HEK293 (cell line): ENCODE measurements around the gene CCDC38.

Source experiments
- CTCF ChIA-PET: fragments of 350-600 bp; formaldehyde crosslinking; extraction: SDS; loops from one replicate; lab custom pipeline; 2021; ENCODE audit warnings: antibody characterized with exemption; lab: Yijun Ruan, JAX
- POLR2A ChIA-PET: fragments of 300-600 bp; formaldehyde crosslinking; extraction: SDS; loops from one replicate; lab custom pipeline; 2020; ENCODE audit warnings: antibody characterized with exemption, inconsistent platforms; lab: Yijun Ruan, JAX
- H3K27ac ChIP-seq: fragments of 200-500 bp; sonication (Bioruptor generic); 2 replicates; pipeline ENCODE4 v1.5.1; 2014; ENCODE audit warnings: low read depth, low read length, control low read depth, inconsistent platforms; ENCODE audit errors: extremely low read depth
- H3K36me3 ChIP-seq, 2 experiments: fragments of 200-500 bp in 1 of 2; sonication (Bioruptor generic) in 1 of 2; 1 replicate in 1 of 2; 2 replicates in 1 of 2; pipeline ENCODE4 v1.5.1; 2014 to 2017; ENCODE audit warnings: inconsistent platforms in 2 of 2, low read length in 2 of 2; ENCODE audit not compliant: control insufficient read depth in 2 of 2, insufficient read depth in 1 of 2
- H3K4me1 ChIP-seq: fragments of 200-500 bp; sonication (Bioruptor generic); 2 replicates; pipeline ENCODE4 v1.5.1; 2014; ENCODE audit warnings: mild to moderate bottlenecking, low read length, inconsistent platforms; ENCODE audit not compliant: control insufficient read depth, insufficient read depth
- H3K4me3 ChIP-seq: 2 replicates; pipeline ENCODE4 v1.5.1; 2011; ENCODE audit warnings: low read depth, mild to moderate bottlenecking, control low read depth, low read length, moderate library complexity
- H3K9me3 ChIP-seq: fragments of 200-500 bp; sonication (Bioruptor generic); 2 replicates; pipeline ENCODE4 v1.5.1; 2014; ENCODE audit warnings: low read depth, low read length, inconsistent platforms; ENCODE audit not compliant: control insufficient read depth, insufficient read depth
- HOXD13 ChIP-seq: sonication (generic); formaldehyde crosslinking; IDR thresholded peaks from 2 replicates; pipeline ENCODE4 v1.8.0; 2022; ENCODE audit warnings: missing genetic modification reagents, borderline replicate concordance
- OSR2 ChIP-seq: fragments of 450-650 bp; formaldehyde crosslinking; IDR thresholded peaks from 2 replicates; pipeline ENCODE4 v1.5.1; 2016; ENCODE audit warnings: missing biosample characterization, missing genetic modification characterization
- YY2 ChIP-seq: fragments of 450-650 bp; formaldehyde crosslinking; IDR thresholded peaks from 2 replicates; pipeline ENCODE4 v1.5.1; 2016; ENCODE audit warnings: missing biosample characterization, missing genetic modification characterization
- ZBTB17 ChIP-seq: fragments of 450-650 bp; formaldehyde crosslinking; IDR thresholded peaks from 2 replicates; pipeline ENCODE4 v1.5.1; 2016; ENCODE audit warnings: missing biosample characterization, missing genetic modification characterization
- ZNF133 ChIP-seq: fragments of 450-650 bp; formaldehyde crosslinking; IDR thresholded peaks from 2 replicates; pipeline ENCODE4 v1.5.1; 2016; ENCODE audit warnings: missing biosample characterization, missing genetic modification characterization
- ZNF157 ChIP-seq: fragments of 450-650 bp; formaldehyde crosslinking; IDR thresholded peaks from 2 replicates; pipeline ENCODE4 v1.5.1; 2016; ENCODE audit warnings: missing biosample characterization, missing genetic modification characterization
- ZNF19 ChIP-seq: fragments of 450-650 bp; formaldehyde crosslinking; IDR thresholded peaks from 2 replicates; pipeline ENCODE4; 2016; ENCODE audit warnings: missing biosample characterization, missing genetic modification characterization, low read depth
- ZNF2 ChIP-seq: fragments of 450-650 bp; formaldehyde crosslinking; IDR thresholded peaks from 2 replicates; pipeline ENCODE4 v1.5.1; 2016; ENCODE audit warnings: missing biosample characterization, missing genetic modification characterization
- ZNF23 ChIP-seq: fragments of 450-650 bp; formaldehyde crosslinking; IDR thresholded peaks from 2 replicates; pipeline ENCODE4 v1.5.1; 2016; ENCODE audit warnings: missing biosample characterization, missing genetic modification characterization, borderline replicate concordance
- ZNF248 ChIP-seq: fragments of 450-650 bp; formaldehyde crosslinking; IDR thresholded peaks from 2 replicates; pipeline ENCODE4 v1.5.1; 2017; ENCODE audit warnings: missing biosample characterization, missing genetic modification characterization
- ZNF404 ChIP-seq: fragments of 450-650 bp; formaldehyde crosslinking; IDR thresholded peaks from 2 replicates; pipeline ENCODE4 v1.5.1; 2017; ENCODE audit warnings: missing biosample characterization, missing genetic modification characterization
- ZNF596 ChIP-seq: fragments of 450-650 bp; IDR thresholded peaks from 2 replicates; pipeline ENCODE4 v1.5.0; 2018; ENCODE audit warnings: missing biosample characterization, mild to moderate bottlenecking, missing genetic modification characterization, moderate library complexity
- ZNF600 ChIP-seq: fragments of 450-650 bp; formaldehyde crosslinking; IDR thresholded peaks from 2 replicates; pipeline ENCODE4 v1.5.1; 2016; ENCODE audit warnings: missing biosample characterization, missing genetic modification characterization
- ZNF629 ChIP-seq: fragments of 450-650 bp; formaldehyde crosslinking; IDR thresholded peaks from 2 replicates; pipeline ENCODE4 v1.5.1; 2017; ENCODE audit warnings: missing biosample characterization, missing genetic modification characterization
- ZNF658 ChIP-seq: fragments of 450-650 bp; formaldehyde crosslinking; IDR thresholded peaks from 2 replicates; pipeline ENCODE4; 2016; ENCODE audit warnings: missing biosample characterization, missing genetic modification characterization
- ZNF707 ChIP-seq: fragments of 450-650 bp; formaldehyde crosslinking; IDR thresholded peaks from 2 replicates; pipeline ENCODE4 v1.5.1; 2016; ENCODE audit warnings: missing biosample characterization, missing genetic modification characterization
- ZNF830 ChIP-seq: fragments of 450-650 bp; IDR thresholded peaks from 2 replicates; pipeline ENCODE4 v1.5.0; 2018; ENCODE audit warnings: missing biosample characterization, missing genetic modification characterization, low read depth, mild to moderate bottlenecking, moderate library complexity
- ZXDB ChIP-seq: fragments of 450-650 bp; formaldehyde crosslinking; IDR thresholded peaks from 2 replicates; pipeline ENCODE4 v1.5.1; 2016; ENCODE audit warnings: missing biosample characterization, missing genetic modification characterization
- TF ChIP-seq, protein P1 (sequence below): fragments of 450-650 bp; formaldehyde crosslinking; IDR thresholded peaks from 2 replicates; pipeline ENCODE4 v1.5.1; 2016; ENCODE audit warnings: missing biosample characterization, missing genetic modification characterization
- TF ChIP-seq, protein P2 (sequence below): fragments of 450-650 bp; formaldehyde crosslinking; IDR thresholded peaks from 2 replicates; pipeline ENCODE4 v1.5.1; 2017; ENCODE audit warnings: missing biosample characterization, missing genetic modification characterization
- TF ChIP-seq, protein P3 (sequence below): fragments of 450-650 bp; formaldehyde crosslinking; IDR thresholded peaks from 2 replicates; pipeline ENCODE4 v1.5.1; 2017; ENCODE audit warnings: missing biosample characterization, missing genetic modification characterization
- TF ChIP-seq, protein P4 (sequence below): fragments of 450-650 bp; formaldehyde crosslinking; IDR thresholded peaks from 2 replicates; pipeline ENCODE4 v1.5.1; 2016; ENCODE audit warnings: missing biosample characterization, missing genetic modification characterization
- TF ChIP-seq, protein P5 (sequence below): fragments of 450-650 bp; formaldehyde crosslinking; IDR thresholded peaks from 2 replicates; pipeline ENCODE4 v1.5.1; 2016; ENCODE audit warnings: missing biosample characterization, missing genetic modification characterization, low read depth

The CCDC38 gene

DNA sequence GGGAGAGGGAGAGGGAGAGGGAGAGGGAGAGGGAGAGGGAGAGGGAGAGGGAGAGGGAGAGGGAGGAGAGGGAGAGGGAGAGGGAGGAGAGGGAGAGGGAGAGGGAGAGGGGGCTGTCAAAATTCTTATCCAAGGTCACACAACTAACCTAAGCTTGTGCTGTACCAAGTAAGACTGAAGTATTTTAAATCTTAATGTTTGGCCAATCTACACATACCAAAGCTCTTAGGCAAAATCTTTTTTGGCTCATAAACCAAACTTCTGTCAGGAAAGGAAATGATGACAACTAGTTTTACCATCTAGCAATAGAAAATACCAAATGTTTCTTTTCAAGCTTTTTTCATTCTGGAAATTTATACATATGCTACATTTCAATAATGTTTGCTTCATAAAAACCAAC is 33.8 kb downstream of the CCDC38 start:
- POLR2A ChIA-PET: no interaction called here
- TF ChIP-seq OSR2 (tag by site-specific recombination) (no peak), ZNF133 (no peak), ZNF830 (no peak), ZXDB (no peak), ZNF600 (tag by site-specific recombination) (no peak), YY2 (tag by site-specific recombination) (no peak), ZNF658 (tag by site-specific recombination) (no peak), ZNF157 (tag by site-specific recombination) (no peak), ZBTB17 (tag by site-specific recombination) (no peak), ZNF19 (tag by site-specific recombination) (no peak), HOXD13 (CRISPR knock-in tag) (no peak)
- TF ChIP-seq, protein P1, sequence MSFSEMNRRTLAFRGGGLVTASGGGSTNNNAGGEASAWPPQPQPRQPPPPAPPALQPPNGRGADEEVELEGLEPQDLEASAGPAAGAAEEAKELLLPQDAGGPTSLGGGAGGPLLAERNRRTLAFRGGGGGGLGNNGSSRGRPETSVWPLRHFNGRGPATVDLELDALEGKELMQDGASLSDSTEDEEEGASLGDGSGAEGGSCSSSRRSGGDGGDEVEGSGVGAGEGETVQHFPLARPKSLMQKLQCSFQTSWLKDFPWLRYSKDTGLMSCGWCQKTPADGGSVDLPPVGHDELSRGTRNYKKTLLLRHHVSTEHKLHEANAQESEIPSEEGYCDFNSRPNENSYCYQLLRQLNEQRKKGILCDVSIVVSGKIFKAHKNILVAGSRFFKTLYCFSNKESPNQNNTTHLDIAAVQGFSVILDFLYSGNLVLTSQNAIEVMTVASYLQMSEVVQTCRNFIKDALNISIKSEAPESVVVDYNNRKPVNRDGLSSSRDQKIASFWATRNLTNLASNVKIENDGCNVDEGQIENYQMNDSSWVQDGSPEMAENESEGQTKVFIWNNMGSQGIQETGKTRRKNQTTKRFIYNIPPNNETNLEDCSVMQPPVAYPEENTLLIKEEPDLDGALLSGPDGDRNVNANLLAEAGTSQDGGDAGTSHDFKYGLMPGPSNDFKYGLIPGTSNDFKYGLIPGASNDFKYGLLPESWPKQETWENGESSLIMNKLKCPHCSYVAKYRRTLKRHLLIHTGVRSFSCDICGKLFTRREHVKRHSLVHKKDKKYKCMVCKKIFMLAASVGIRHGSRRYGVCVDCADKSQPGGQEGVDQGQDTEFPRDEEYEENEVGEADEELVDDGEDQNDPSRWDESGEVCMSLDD (tag by site-specific recombination): no peak
- TF ChIP-seq, protein P2, sequence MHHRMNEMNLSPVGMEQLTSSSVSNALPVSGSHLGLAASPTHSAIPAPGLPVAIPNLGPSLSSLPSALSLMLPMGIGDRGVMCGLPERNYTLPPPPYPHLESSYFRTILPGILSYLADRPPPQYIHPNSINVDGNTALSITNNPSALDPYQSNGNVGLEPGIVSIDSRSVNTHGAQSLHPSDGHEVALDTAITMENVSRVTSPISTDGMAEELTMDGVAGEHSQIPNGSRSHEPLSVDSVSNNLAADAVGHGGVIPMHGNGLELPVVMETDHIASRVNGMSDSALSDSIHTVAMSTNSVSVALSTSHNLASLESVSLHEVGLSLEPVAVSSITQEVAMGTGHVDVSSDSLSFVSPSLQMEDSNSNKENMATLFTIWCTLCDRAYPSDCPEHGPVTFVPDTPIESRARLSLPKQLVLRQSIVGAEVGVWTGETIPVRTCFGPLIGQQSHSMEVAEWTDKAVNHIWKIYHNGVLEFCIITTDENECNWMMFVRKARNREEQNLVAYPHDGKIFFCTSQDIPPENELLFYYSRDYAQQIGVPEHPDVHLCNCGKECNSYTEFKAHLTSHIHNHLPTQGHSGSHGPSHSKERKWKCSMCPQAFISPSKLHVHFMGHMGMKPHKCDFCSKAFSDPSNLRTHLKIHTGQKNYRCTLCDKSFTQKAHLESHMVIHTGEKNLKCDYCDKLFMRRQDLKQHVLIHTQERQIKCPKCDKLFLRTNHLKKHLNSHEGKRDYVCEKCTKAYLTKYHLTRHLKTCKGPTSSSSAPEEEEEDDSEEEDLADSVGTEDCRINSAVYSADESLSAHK (tag by site-specific recombination): no peak
- TF ChIP-seq, protein P3, sequence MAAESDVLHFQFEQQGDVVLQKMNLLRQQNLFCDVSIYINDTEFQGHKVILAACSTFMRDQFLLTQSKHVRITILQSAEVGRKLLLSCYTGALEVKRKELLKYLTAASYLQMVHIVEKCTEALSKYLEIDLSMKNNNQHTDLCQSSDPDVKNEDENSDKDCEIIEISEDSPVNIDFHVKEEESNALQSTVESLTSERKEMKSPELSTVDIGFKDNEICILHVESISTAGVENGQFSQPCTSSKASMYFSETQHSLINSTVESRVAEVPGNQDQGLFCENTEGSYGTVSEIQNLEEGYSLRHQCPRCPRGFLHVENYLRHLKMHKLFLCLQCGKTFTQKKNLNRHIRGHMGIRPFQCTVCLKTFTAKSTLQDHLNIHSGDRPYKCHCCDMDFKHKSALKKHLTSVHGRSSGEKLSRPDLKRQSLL (tag by site-specific recombination): no peak

DNA sequence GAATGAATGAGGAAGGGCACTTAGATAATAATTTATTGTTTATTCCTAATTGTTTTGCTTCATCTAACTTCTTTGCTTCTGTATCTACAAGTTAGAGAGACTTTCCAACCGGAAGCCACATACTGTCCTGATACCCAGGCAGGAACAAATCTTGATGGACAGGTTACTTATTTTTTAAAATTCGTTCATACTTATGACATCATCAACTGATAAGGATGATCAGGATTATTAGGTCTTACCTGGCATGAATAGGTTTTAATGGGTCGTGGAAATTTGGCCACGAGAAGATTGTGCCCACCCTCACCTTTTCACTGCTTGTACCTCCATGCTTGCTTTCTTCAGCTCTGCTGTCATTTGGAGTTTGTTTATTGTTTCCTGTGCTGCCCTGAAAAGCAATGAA is 44.3 kb downstream of the CCDC38 start:
- no peaks in the 10 kb centered on the region for H3K9me3 ChIP-seq
- CTCF ChIA-PET: interaction anchor here (1.4 kb wide), 1 partner anchor 20 kb away, joined by 5 read pairs; no protein-coding TSS in a partner anchor
- TF ChIP-seq ZNF707 (tag by site-specific recombination) (no peak), ZNF596 (tag by site-specific recombination) (no peak), ZNF629 (tag by site-specific recombination) (no peak), ZNF248 (tag by site-specific recombination) (no peak), ZNF404 (tag by site-specific recombination) (no peak), ZNF2 (tag by site-specific recombination) (no peak), ZNF23 (tag by site-specific recombination) (no peak)
- TF ChIP-seq, protein P4, sequence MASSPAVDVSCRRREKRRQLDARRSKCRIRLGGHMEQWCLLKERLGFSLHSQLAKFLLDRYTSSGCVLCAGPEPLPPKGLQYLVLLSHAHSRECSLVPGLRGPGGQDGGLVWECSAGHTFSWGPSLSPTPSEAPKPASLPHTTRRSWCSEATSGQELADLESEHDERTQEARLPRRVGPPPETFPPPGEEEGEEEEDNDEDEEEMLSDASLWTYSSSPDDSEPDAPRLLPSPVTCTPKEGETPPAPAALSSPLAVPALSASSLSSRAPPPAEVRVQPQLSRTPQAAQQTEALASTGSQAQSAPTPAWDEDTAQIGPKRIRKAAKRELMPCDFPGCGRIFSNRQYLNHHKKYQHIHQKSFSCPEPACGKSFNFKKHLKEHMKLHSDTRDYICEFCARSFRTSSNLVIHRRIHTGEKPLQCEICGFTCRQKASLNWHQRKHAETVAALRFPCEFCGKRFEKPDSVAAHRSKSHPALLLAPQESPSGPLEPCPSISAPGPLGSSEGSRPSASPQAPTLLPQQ: no peak
- TF ChIP-seq, protein P5, sequence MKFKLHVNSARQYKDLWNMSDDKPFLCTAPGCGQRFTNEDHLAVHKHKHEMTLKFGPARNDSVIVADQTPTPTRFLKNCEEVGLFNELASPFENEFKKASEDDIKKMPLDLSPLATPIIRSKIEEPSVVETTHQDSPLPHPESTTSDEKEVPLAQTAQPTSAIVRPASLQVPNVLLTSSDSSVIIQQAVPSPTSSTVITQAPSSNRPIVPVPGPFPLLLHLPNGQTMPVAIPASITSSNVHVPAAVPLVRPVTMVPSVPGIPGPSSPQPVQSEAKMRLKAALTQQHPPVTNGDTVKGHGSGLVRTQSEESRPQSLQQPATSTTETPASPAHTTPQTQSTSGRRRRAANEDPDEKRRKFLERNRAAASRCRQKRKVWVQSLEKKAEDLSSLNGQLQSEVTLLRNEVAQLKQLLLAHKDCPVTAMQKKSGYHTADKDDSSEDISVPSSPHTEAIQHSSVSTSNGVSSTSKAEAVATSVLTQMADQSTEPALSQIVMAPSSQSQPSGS (tag by site-specific recombination): peak; percentile 52; the same call in 1 of the 2 replicates
- TF ChIP-seq, all 188 proteins: peak for 1
- H3K4me1 ChIP-seq: no peaks in the 10 kb centered on the region
- POLR2A ChIA-PET: no interaction called here
- no peak overlapping the region for H3K4me3 ChIP-seq
- H3K27ac ChIP-seq: no peak overlapping the region
- no peaks in the 10 kb centered on the region for H3K36me3 ChIP-seq

More for the DNA sequence above, 33.8 kb downstream of the CCDC38 start:
- no peak overlapping the region for H3K4me3 ChIP-seq
- CTCF ChIA-PET: interaction anchor here (1.2 kb wide), 1 partner anchor 10 kb away, joined by 8 read pairs; no protein-coding TSS in a partner anchor
- H3K36me3 ChIP-seq: no peaks in the 10 kb centered on the region
- no peaks in the 10 kb centered on the region for H3K9me3 ChIP-seq
- no peaks in the 10 kb centered on the region for H3K4me1 ChIP-seq
- no peak overlapping the region for H3K27ac ChIP-seq
